GM03348 (cell line): ENCODE data around the gene CDCA8.
"Not testable (repeated sequence)": the region's sequence is repeated elsewhere in the genome, so short reads cannot be mapped to it uniquely, and the experiment has no call there.

Experiments
- DNase-seq: peaks from one replicate; pipeline ENCODE4 v3.0.0; 2012; ENCODE audit warnings: low spot score

Gene CDCA8

GRCh38 chr1:37738619-37739018 is 46.3 kb downstream of the CDCA8 start:
- DNase-seq, result not testable (repeated sequence)

DNA sequence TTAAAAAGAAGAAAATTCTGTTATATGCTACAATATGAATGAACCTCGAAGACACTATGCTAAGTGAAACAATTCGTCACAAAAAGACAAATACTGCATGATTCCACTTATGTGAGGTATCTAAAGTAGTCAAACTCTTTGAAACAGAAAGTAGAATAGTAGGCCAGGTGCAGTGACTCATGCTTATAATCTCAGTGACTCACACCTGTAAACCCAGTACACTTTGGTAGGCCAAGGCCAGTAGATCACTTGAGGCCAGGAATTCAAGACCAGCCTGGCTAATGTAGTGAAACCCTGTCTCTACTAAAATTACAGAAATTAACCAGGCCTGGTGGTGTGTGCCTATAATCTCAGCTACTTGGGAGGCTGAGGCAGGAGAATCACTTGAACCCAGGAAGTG is 46.9 kb downstream of the CDCA8 start:
- no peak for DNase-seq

DNA sequence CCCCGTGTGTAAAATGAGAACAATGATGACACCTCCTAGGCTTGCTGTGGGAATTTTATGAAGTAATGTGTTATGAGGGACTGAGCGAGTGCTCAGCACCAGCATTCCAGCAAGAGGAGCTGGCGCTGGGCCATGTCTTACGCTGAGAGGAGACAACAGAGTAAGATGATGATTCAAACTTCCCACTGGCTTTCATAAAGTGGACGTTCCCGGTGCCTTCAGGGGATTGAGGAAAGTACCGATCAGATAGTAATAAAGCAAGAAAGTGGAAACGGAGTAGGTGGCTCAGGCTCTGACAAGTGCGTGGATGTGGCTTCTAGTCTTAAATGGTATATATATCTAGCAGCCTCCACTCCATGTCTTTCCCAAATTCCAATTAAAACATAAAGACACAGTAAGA is 48.8 kb downstream of the CDCA8 start:
- no peak for DNase-seq

GRCh38 chr1:37741662-37742061 is 49.3 kb downstream of the CDCA8 start:
- DNase-seq, result no peak

DNA sequence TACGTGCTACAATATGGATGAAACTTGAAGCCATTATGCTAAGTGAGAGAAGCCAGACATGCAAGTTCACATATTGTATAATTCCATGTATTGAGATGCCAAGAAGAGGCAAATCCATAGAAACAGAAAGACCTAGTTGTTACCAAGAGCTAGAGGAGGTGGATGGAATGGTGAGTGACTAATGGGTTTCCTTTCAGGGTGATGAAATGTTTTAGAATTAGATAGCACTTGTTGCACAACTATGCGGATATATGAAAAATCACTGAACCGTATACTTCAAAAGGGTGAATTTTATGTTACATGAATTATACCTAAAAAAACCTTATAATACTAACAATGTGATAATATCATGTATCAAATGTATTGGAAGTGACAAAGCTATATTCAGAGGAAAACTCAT is 54.5 kb downstream of the CDCA8 start:
- DNase-seq, result no peak

- no peak for DNase-seq
Measured at GRCh38 chr1:37748565-37748964, 56.2 kb downstream of the CDCA8 start.

GRCh38 chr1:37752213-37752582 is 59.9 kb downstream of the CDCA8 start:
- DNase-seq, result no peak

GRCh38 chr1:37752583-37753471 is 60.5 kb downstream of the CDCA8 start:
- DNase-seq, result peak; percentile 70

GRCh38 chr1:37753473-37754321 is 61.4 kb downstream of the CDCA8 start:
- DNase-seq, result no peak

DNA sequence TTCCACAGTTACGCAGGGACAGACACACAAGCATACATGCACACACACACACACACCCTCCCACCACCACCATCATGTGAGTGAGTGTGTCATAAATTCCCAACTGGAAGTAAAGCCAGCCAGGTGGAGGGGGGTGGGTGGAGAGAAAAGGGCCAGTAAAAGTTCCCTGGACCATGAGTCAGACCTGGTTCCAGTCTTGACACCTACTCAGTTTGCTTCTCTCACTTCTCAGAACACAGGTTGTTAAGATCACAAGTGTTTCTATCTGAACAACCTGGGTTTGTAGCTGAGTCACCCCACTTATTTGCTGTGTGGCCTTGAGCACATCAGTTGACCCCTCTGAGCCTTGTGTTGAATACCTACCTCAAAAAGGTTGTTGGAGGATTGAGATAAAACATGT is 63.0 kb downstream of the CDCA8 start:
- DNase-seq, result no peak

DNA sequence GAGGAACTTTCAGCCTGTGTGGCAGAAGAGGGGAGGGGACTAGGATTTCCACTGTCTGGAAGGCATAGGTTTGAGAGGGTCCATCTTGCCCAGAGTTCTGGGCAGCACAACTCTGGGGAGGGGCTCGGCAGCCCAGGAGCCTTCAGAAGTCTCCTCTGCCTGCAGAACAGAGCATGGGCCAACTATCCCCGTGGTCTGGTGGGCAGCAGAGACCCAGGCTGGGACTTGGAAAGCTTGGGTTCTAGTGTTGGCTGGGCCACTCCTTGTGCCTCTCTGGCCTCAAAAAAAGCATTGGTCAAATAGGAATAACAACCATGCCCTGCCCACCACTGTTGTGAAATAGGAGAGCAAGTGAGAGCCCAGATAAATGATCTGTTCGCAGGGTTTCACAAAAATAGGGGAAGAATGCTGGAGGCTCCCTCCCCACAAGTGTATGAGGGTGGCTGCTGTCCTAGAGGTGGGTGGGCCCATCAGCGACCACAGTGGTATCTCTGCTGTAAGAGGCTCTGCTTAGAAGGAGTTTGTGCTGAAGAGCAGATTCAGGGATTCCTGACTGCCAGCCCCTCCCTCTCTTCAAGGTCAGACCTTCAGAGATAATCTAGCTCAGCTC is 63.7 kb downstream of the CDCA8 start:
- DNase-seq, result no peak
